C1 segment of cervical spinal cord (tissue), 14 donors: Measurements from ENCODE around the gene KCNN3.
"Not testable (repeated sequence)": the region's sequence is repeated elsewhere in the genome, so short reads cannot be mapped to it uniquely, and the experiment has no call there.

Experiments
- DNase-seq, 14 donors: peaks; one replicate each; lab custom pipeline; 2025; lab: John Stamatoyannopoulos, UW

KCNN3 gene

GRCh38 chr1:154870115-154870571 lies at the start of gene KCNN3:
KCNN3 (minus strand) TSS chr1:154870281; CDS start chr1:154869964, 317 bp downstream.
- peak in 13 of 14 donors; percentile 53 to 93 (median 84) for DNase-seq

- DNase-seq, result no peak
Observed at GRCh38 chr1:154913273-154913672, 43.2 kb upstream of the KCNN3 start.

- no peak for DNase-seq
Observed at GRCh38 chr1:154912755-154913154, 42.7 kb upstream of the KCNN3 start.

GRCh38 chr1:154911691-154912550 lies 41.8 kb upstream of the KCNN3 start:
- peak in 2 of 14 donors; percentile 19 to 53 for DNase-seq

- DNase-seq, result no peak
Observed at GRCh38 chr1:154910851-154911250, 40.8 kb upstream of the KCNN3 start.

GRCh38 chr1:154908937-154909336 lies 38.9 kb upstream of the KCNN3 start:
- DNase-seq, result no peak

GRCh38 chr1:154908129-154908528 lies 38.0 kb upstream of the KCNN3 start:
- DNase-seq, result not testable (repeated sequence)

- DNase-seq, result no peak
Observed at GRCh38 chr1:154906621-154907081, 36.6 kb upstream of the KCNN3 start.

GRCh38 chr1:154902938-154903566 lies 33.0 kb upstream of the KCNN3 start:
- DNase-seq, result no peak

- no peak for DNase-seq
Observed at GRCh38 chr1:154901591-154901990, 31.5 kb upstream of the KCNN3 start.

GRCh38 chr1:154899041-154899440 lies 29.0 kb upstream of the KCNN3 start:
- DNase-seq, result no peak

GRCh38 chr1:154896771-154897286 lies 26.7 kb upstream of the KCNN3 start:
- DNase-seq, result peak in 7 of 14 donors; percentile 18 to 52 (median 32)

- no peak for DNase-seq
Observed at GRCh38 chr1:154895798-154896197, 25.7 kb upstream of the KCNN3 start.

- no peak for DNase-seq
Observed at GRCh38 chr1:154891452-154891851, 21.4 kb upstream of the KCNN3 start.

GRCh38 chr1:154888757-154889156 lies 18.7 kb upstream of the KCNN3 start:
- no peak for DNase-seq

GRCh38 chr1:154886281-154887015 lies 16.4 kb upstream of the KCNN3 start:
- no peak for DNase-seq

- no peak for DNase-seq
Observed at GRCh38 chr1:154884869-154885701, 15.0 kb upstream of the KCNN3 start.

- no peak for DNase-seq
Observed at GRCh38 chr1:154883919-154884868, 14.1 kb upstream of the KCNN3 start.

- DNase-seq, result no peak
Observed at GRCh38 chr1:154881820-154882535, 11.9 kb upstream of the KCNN3 start.
